GM15510 (cell line): ENCODE measurements around the gene ANKRD12.
A peak's percentile ranks its signal among the peaks of the same experiment; 100 is the strongest.

Experiments
- POLR2A ChIP-seq: IDR thresholded peaks from 3 replicates; pipeline ENCODE4 v1.6.1; 2011; ENCODE audit warnings: borderline replicate concordance; ENCODE audit not compliant: insufficient read length; ENCODE audit errors: extremely low read depth

The ANKRD12 gene

DNA sequence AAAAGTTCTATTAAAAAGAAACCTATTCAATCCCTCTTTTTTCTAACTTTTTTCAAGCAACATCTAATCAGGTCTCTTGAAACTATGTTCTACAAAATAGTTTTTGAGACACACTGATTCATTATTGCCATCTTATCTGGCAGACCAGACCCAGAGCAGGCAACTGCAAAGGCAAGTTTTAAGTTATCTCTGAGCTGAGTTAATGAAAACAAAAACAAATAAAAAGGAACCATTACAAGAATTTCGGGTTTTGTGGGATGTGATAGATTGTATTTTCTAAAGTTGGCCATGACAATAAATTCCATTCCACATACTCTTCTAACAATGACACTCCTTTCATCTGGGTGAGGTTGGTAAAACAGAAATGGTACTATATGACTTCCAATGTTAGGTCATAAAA, 182.8 kb downstream of the ANKRD12 start:
- no peak for TF ChIP-seq POLR2A

DNA sequence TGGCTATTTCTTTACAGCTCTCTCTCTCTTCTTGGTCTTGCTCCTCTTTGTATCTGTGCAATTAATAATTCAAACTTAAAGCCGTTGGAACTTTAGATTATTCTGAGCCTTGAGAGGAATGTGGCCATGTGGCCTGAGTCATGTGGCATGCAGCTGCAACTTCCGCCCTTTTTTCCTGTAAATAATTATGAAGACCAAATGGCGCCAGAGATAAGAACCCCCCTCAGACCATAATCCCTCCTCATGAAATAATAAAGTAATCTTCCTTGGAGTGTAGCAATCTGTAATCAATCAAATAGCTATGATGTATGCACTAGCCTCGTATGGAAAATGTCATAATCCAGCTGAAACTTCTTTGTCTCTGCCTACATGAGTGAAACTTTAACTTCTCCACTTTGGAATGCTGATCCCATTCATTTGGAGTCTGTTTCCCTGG, 184.5 kb downstream of the ANKRD12 start:
- no peak for TF ChIP-seq POLR2A

DNA sequence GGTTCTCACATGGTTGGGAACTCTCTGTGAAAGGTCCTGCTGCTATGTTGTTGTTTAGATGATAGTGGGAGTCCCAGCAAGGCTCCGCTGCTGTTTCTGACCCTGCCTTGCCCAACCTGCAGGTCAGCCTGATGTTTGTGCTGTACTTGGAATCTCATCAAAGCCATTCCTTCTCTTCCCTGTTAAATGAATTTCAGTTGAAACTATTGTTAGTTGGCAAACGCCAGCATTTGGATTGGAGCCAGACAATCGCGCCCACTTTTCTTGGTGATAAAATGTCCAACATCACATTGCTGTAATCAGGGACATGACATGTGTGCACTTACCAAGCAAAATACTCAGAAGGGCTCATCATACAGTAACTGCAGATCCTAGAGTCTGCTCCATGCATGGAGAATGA, 185.2 kb downstream of the ANKRD12 start:
- TF ChIP-seq POLR2A: no peak

DNA sequence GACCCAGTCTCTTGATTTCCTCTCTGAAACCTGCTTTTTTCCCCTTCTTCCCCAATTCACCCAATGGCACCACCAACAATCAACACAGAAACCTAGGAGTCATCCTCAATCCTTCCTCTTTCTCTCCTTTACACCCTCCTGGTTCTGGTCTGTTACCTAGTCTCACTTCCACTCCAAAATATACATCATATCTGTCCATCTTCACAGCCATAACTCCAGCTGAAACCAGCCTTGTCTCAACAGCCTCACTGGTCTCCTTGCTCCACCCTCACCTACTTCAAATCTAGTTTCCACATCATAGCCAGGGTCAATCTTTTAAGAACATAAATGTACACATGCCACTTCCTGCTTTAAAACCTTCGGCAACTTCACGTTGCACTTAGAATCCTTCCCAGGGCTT, 186.2 kb downstream of the ANKRD12 start:
- TF ChIP-seq POLR2A: no peak

GRCh38 chr18:9323750-9324445, 187.3 kb downstream of the ANKRD12 start:
- no peak for TF ChIP-seq POLR2A

DNA sequence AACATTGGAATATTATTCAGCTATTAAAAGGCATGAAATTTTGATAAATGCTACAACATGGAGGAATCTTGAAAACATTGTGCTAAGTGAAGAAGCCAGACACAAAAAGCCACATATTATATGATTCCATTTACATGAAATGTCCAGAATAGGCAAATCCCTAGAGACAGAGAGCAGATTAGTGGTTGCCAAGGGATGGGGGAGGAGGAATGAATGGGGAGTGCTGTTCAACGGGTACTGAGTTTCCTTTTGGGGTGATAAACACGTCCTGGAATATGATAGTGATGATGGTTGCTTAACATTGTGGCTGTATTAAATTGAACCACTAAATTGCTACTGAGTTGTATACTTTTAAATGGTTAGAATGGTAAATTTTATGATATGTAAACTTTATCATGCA, 189.1 kb downstream of the ANKRD12 start:
- TF ChIP-seq POLR2A: no peak

DNA sequence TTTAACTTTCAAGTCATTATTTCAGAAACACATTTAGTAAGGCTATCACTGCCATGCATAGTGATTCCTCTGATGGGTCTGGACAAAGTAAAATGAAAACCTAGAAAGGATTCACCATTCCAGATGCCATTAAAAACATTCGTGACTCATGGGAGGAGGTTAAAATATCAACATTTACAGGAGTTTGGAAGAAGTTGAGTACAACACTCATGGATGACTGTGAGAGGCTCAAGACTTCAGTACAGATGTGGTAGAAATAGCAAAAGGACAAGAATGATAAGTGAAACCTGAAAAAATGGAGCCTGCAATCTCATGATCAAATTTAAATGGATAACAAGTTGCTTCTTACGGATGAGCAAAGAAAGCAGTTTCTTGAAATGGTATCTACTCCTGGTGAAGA, 192.2 kb downstream of the ANKRD12 start:
- no peak for TF ChIP-seq POLR2A

GRCh38 chr18:9329471-9329870, 192.9 kb downstream of the ANKRD12 start:
- TF ChIP-seq POLR2A: no peak

- TF ChIP-seq POLR2A: no peak
These were observed 193.8 kb downstream of the ANKRD12 start for GRCh38 chr18:9330419-9330818.

DNA sequence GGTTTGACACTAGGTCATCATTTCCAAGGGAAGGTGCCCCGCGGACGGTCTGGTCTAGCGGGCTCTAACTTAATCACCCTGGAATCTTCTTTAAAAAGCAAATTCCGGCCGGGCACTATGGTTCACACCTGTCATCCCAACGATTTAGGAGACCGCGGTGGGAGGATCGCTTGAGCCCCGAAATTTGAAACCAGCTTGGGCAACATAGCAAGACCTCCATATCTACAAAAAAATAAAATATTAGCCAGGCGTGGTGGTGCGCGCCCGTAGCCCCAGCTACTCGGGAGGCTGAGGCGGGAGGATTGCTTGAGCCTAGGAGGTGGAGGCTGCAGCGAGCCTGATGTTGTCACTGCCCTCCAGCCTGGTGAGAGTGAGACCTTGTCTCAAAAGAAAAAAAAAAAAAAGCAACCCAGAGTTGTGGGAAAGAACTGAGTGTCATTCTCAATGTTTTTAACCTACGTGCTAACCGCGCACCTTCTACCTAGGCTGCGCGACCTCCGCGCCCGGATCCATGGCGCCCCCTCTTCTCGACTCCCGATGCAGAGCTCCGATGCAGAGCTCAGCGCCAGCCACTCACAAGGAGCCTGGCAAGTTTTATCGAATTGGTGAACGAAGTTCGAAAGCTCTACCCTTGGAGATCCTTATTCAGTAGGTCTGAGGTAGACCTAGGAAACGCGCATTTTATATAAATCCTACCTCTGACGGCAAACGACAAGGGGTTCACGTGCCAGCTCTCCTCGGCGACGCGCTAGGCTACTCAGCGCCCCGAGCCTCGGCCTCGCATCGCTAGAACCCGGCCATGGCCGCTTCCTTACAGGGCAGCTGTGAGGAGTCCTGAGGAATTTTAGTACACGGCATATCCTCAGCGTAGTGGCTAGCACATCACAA, 197.1 kb downstream of the ANKRD12 start:
- no peak for TF ChIP-seq POLR2A

GRCh38 chr18:9334329-9334972, 197.9 kb downstream of the ANKRD12 start, which contains the start of gene TWSG1:
TWSG1 (plus strand) TSS chr18:9334773; CDS start chr18:9337230, 2,457 bp downstream.
- peak; percentile 80 for TF ChIP-seq POLR2A

- TF ChIP-seq POLR2A: no peak
These were observed 198.6 kb downstream of the ANKRD12 start for GRCh38 chr18:9334973-9335696.
